Femur (tissue), 1 donor: ENCODE data around the gene ABCB1.

Experiments
- DNase-seq: peaks from one replicate; pipeline ENCODE4 v3.0.0-alpha.2; 2017

ABCB1 gene

GRCh38 chr7:87600130-87601124 lies at the start of gene ABCB1:
Gene ABCB1 (minus strand): TSS chr7:87600884. CDS start chr7:87600184, 700 bp downstream.
- peak; percentile 55 for DNase-seq

- DNase-seq = no peak
These were observed 47.6 kb upstream of the ABCB1 start for GRCh38 chr7:87648316-87648715.

- DNase-seq = no peak
These were observed 44.8 kb upstream of the ABCB1 start for GRCh38 chr7:87645446-87645845.

- DNase-seq = no peak
These were observed 35.2 kb upstream of the ABCB1 start for GRCh38 chr7:87635921-87636320.

GRCh38 chr7:87628780-87629569 lies 28.3 kb upstream of the ABCB1 start:
- peak; percentile 16 for DNase-seq

GRCh38 chr7:87627634-87627994 lies 26.9 kb upstream of the ABCB1 start:
- peak; percentile 18 for DNase-seq

- DNase-seq = no peak
These were observed 24.4 kb upstream of the ABCB1 start for GRCh38 chr7:87625101-87625500.

GRCh38 chr7:87624628-87625027 lies 23.9 kb upstream of the ABCB1 start:
- DNase-seq = no peak

- no peak for DNase-seq
These were observed 14.5 kb upstream of the ABCB1 start for GRCh38 chr7:87615197-87615596.

GRCh38 chr7:87609916-87610315 lies 9.2 kb upstream of the ABCB1 start:
- DNase-seq = no peak

GRCh38 chr7:87608431-87608830 lies 7.7 kb upstream of the ABCB1 start:
- no peak for DNase-seq

- DNase-seq = no peak
These were observed 3.6 kb upstream of the ABCB1 start for GRCh38 chr7:87604264-87604663.

GRCh38 chr7:87599336-87599735 lies 1.3 kb downstream of the ABCB1 start:
- peak; percentile 13 for DNase-seq

- DNase-seq = no peak
These were observed 2.3 kb downstream of the ABCB1 start for GRCh38 chr7:87598234-87599009.

GRCh38 chr7:87596696-87597095 lies 4.0 kb downstream of the ABCB1 start:
- DNase-seq = no peak

GRCh38 chr7:87596136-87596535 lies 4.5 kb downstream of the ABCB1 start:
- no peak for DNase-seq

GRCh38 chr7:87592300-87592699 lies 8.4 kb downstream of the ABCB1 start:
- DNase-seq = no peak

GRCh38 chr7:87591211-87591610 lies 9.5 kb downstream of the ABCB1 start:
- DNase-seq = no peak

GRCh38 chr7:87590578-87590977 lies 10.1 kb downstream of the ABCB1 start:
- no peak for DNase-seq

- no peak for DNase-seq
These were observed 11.1 kb downstream of the ABCB1 start for GRCh38 chr7:87589631-87590030.

GRCh38 chr7:87581723-87582122 lies 19.0 kb downstream of the ABCB1 start:
- no peak for DNase-seq

GRCh38 chr7:87580636-87581035 lies 20.0 kb downstream of the ABCB1 start:
- no peak for DNase-seq

- no peak for DNase-seq
These were observed 25.2 kb downstream of the ABCB1 start for GRCh38 chr7:87575521-87575920.
